MV-4-11 (cell line): Measurements from ENCODE around the gene RAPGEF2.

Experiments
- DNase-seq: peaks from one replicate; lab custom pipeline; 2025; lab: John Stamatoyannopoulos, UW

RAPGEF2 gene

GRCh38 chr4:159197260-159197884 is 94.5 kb downstream of the RAPGEF2 start:
- no peak for DNase-seq

GRCh38 chr4:159197885-159198269 is 95.0 kb downstream of the RAPGEF2 start:
- no peak for DNase-seq

GRCh38 chr4:159199826-159200225 is 96.9 kb downstream of the RAPGEF2 start:
- DNase-seq: no peak

- no peak for DNase-seq
These were observed 98.3 kb downstream of the RAPGEF2 start for GRCh38 chr4:159201168-159201567.

GRCh38 chr4:159204566-159204965 is 101.7 kb downstream of the RAPGEF2 start:
- peak; percentile 64 for DNase-seq

- DNase-seq: peak; percentile 42
These were observed 102.6 kb downstream of the RAPGEF2 start for GRCh38 chr4:159205466-159205865.

- peak; percentile 8 for DNase-seq
These were observed 103.6 kb downstream of the RAPGEF2 start for GRCh38 chr4:159206427-159206871.

- DNase-seq: no peak
These were observed 106.4 kb downstream of the RAPGEF2 start for GRCh38 chr4:159209249-159209648.

GRCh38 chr4:159210975-159211374 is 108.1 kb downstream of the RAPGEF2 start:
- DNase-seq: no peak

GRCh38 chr4:159212675-159213293 is 109.9 kb downstream of the RAPGEF2 start:
- DNase-seq: no peak

GRCh38 chr4:159216834-159217233 is 114.0 kb downstream of the RAPGEF2 start:
- DNase-seq: no peak

- DNase-seq: no peak
These were observed 117.0 kb downstream of the RAPGEF2 start for GRCh38 chr4:159219862-159220261.

GRCh38 chr4:159220353-159220752 is 117.5 kb downstream of the RAPGEF2 start:
- no peak for DNase-seq

- DNase-seq: no peak
These were observed 118.4 kb downstream of the RAPGEF2 start for GRCh38 chr4:159221280-159221679.

- no peak for DNase-seq
These were observed 119.2 kb downstream of the RAPGEF2 start for GRCh38 chr4:159222043-159222552.

- DNase-seq: no peak
These were observed 121.5 kb downstream of the RAPGEF2 start for GRCh38 chr4:159224408-159224807.

- DNase-seq: no peak
These were observed 124.5 kb downstream of the RAPGEF2 start for GRCh38 chr4:159227378-159227777.

- no peak for DNase-seq
These were observed 125.1 kb downstream of the RAPGEF2 start for GRCh38 chr4:159227984-159228383.

- no peak for DNase-seq
These were observed 126.3 kb downstream of the RAPGEF2 start for GRCh38 chr4:159229164-159229563.

- no peak for DNase-seq
These were observed 129.7 kb downstream of the RAPGEF2 start for GRCh38 chr4:159232465-159233106.

GRCh38 chr4:159235779-159236368 is 133.0 kb downstream of the RAPGEF2 start:
- DNase-seq: no peak

GRCh38 chr4:159237975-159238374 is 135.1 kb downstream of the RAPGEF2 start:
- no peak for DNase-seq

- DNase-seq: no peak
These were observed 135.8 kb downstream of the RAPGEF2 start for GRCh38 chr4:159238631-159239030.
